B cell (primary cell): Measurements from ENCODE around the gene TAPBPL. TPM values are rescaled to one million over a fixed set of nuclear protein-coding genes. Genes with fewer than 3 reads are reported as not detected.
"Not testable (repeated sequence)": the region's sequence is repeated elsewhere in the genome, so short reads cannot be mapped to it uniquely, and the experiment has no call there.

ENCODE experiments used
- ATAC-seq: fragments of 200-7000 bp; cut with Tn5 transposase; one replicate; pipeline ENCODE4 v1.10.0; 2021; ENCODE audit warnings: low read depth, mild to moderate bottlenecking, moderate number of reproducible peaks, moderate library complexity
- CTCF ChIA-PET: fragments of 350-600 bp; sonication (Branson Sonifier 250); formaldehyde crosslinking; loops from one replicate; lab custom pipeline; 2021; ENCODE audit warnings: antibody characterized with exemption, inconsistent platforms; lab: Charles Lee
- POLR2A ChIA-PET: fragments of 350-600 bp; sonication (Branson Sonifier 250); formaldehyde crosslinking; loops from one replicate; lab custom pipeline; 2021; ENCODE audit warnings: antibody characterized with exemption; lab: Charles Lee
- DNase-seq: peaks from one replicate; pipeline ENCODE4 v3.0.0; 2013
- H2AFZ ChIP-seq: 2 replicates; pipeline ENCODE4 v1.6.1; 2012; ENCODE audit warnings: mild to moderate bottlenecking, low read depth, low read length; ENCODE audit not compliant: insufficient read depth, poor library complexity, severe bottlenecking
- H3K27ac ChIP-seq, 2 donors: 1 replicate in 1 of 2; 2 replicates in 1 of 2; pipeline ENCODE4 v1.5.1; 2012 to 2013; ENCODE audit warnings: low read length in 2 of 2, mild to moderate bottlenecking in 2 of 2, moderate library complexity in 1 of 2
- H3K27me3 ChIP-seq, 4 experiments: fragments of 200-600 bp in 1 of 4; sonication (generic) in 1 of 4; replicated peaks in 1 of 4; 1 replicate in 2 of 4; 2 replicates in 2 of 4; pipeline versions ENCODE4 v1.6.1 to v1.7.0; 2013 to 2016; ENCODE audit warnings: low read length in 3 of 4, mild to moderate bottlenecking in 2 of 4, mixed read lengths in 1 of 4, moderate library complexity in 1 of 4; ENCODE audit not compliant: insufficient read depth in 4 of 4, control insufficient read depth in 3 of 4; ENCODE audit errors: control extremely low read depth in 1 of 4
- H3K36me3 ChIP-seq, 2 experiments: replicated peaks in 1 of 2; 1 replicate in 1 of 2; 2 replicates in 1 of 2; pipeline versions ENCODE4 v1.6.1 to v1.7.1; 2013; ENCODE audit warnings: low read length in 1 of 2; ENCODE audit not compliant: insufficient read depth in 2 of 2, control insufficient read depth in 1 of 2; ENCODE audit errors: control extremely low read depth in 1 of 2, extremely low read depth in 1 of 2
- H3K4me1 ChIP-seq, 2 donors: fragments of 200-600 bp in 1 of 2; sonication (generic) in 1 of 2; 1 replicate in 1 of 2; 2 replicates in 1 of 2; pipeline versions ENCODE4 v1.5.1 to v1.6.1; 2013 to 2017; ENCODE audit warnings: low read length in 2 of 2; ENCODE audit not compliant: control insufficient read depth in 2 of 2, insufficient read depth in 2 of 2
- H3K4me2 ChIP-seq: replicated peaks from 2 replicates; pipeline ENCODE3; 2012; ENCODE audit warnings: mild to moderate bottlenecking, low read depth, low read length; ENCODE audit not compliant: poor library complexity, severe bottlenecking
- H3K4me3 ChIP-seq, 5 experiments: fragments of 200-600 bp in 1 of 5; sonication (generic) in 1 of 5; 1 replicate in 3 of 5; 2 replicates in 2 of 5; pipeline versions ENCODE4 v1.5.1 to v1.7.0; 2011 to 2016; ENCODE audit warnings: low read length in 4 of 5, mild to moderate bottlenecking in 4 of 5, low read depth in 2 of 5, control low read depth in 1 of 5, moderate library complexity in 1 of 5; ENCODE audit not compliant: insufficient read depth in 1 of 5; ENCODE audit errors: control extremely low read depth in 1 of 5, extremely low read depth in 1 of 5
- H3K79me2 ChIP-seq: fragments of 200-600 bp; sonication (generic); one replicate; pipeline ENCODE4 v1.6.0; 2016; ENCODE audit warnings: low read length; ENCODE audit not compliant: control insufficient read depth, insufficient read depth
- H3K9ac ChIP-seq: fragments of 200-600 bp; sonication (generic); 2 replicates; pipeline ENCODE4 v1.6.1; 2017; ENCODE audit warnings: mild to moderate bottlenecking, low read length, moderate library complexity
- H3K9me3 ChIP-seq, 3 donors: one replicate each; pipeline versions ENCODE4 v1.6.1 to v1.7.1; 2013; ENCODE audit warnings: low read length in 2 of 3; ENCODE audit not compliant: control insufficient read depth in 2 of 3, insufficient read depth in 1 of 3; ENCODE audit errors: control extremely low read depth in 1 of 3
- H4K20me1 ChIP-seq: 2 replicates; pipeline ENCODE4 v1.6.0; 2012; ENCODE audit warnings: mild to moderate bottlenecking, low read length; ENCODE audit not compliant: insufficient read depth, control insufficient read depth, poor library complexity, severe bottlenecking
- H3K27ac Mint-ChIP-seq: one replicate; pipeline ENCODE4 v1.8.0; 2021; ENCODE audit warnings: mixed read lengths
- H3K27me3 Mint-ChIP-seq: one replicate; pipeline ENCODE4 v1.8.0; 2021; ENCODE audit warnings: mixed read lengths
- H3K4me1 Mint-ChIP-seq: one replicate; pipeline ENCODE4 v1.8.0; 2021; ENCODE audit warnings: mixed read lengths
- H3K4me3 Mint-ChIP-seq: one replicate; pipeline ENCODE4 v1.8.0; 2021; ENCODE audit warnings: mixed read lengths
- H3K9me3 Mint-ChIP-seq: one replicate; pipeline ENCODE4 v1.8.0; 2022; ENCODE audit warnings: mixed read lengths; ENCODE audit not compliant: insufficient read depth
- CTCF ChIP-seq: fragments of 200-600 bp; IDR thresholded peaks from one replicate; pipeline ENCODE4 v1.8.0; 2022; ENCODE audit warnings: antibody characterized with exemption, mild to moderate bottlenecking
- EZH2 ChIP-seq: IDR thresholded peaks from 2 replicates; pipeline ENCODE4 v1.6.1; 2012; ENCODE audit warnings: borderline replicate concordance, low read depth, mild to moderate bottlenecking, moderate library complexity, low read length; ENCODE audit not compliant: insufficient read depth, poor library complexity, severe bottlenecking
- WGBS: methylation state at CpG from one replicate; pipeline ENCODE4 v1.1.5; 2013; ENCODE audit warnings: missing lambda C conversion rate; ENCODE audit not compliant: insufficient coverage; 5-methylcytosine and 5-hydroxymethylcytosine counted together
- intact Hi-C: fragments of 100-400 bp; cut with micrococcal nuclease; formaldehyde crosslinking; loops from one replicate; pipeline ENCODE4 v1.10.0; 2022
- polyA plus RNA-seq: library from polyadenylated mRNA; depleted of rRNA; stranded (reverse); fragments of >200 nt; gene quantifications from 2 replicates; pipeline ENCODE4 v1.2.3, GENCODE V29; 2012
- total RNA-seq, 2 donors: library from RNA; stranded (reverse); fragments of 120-200 nt in 1 of 2; gene quantifications; 1 replicate in 1 of 2; 2 replicates in 1 of 2; pipeline versions ENCODE4 v1.2.3 to v1.2.4, GENCODE V29; 2013 to 2022

TAPBPL gene
- total and polyA plus RNA-seq, 2 donors (not counting 1 experiment from before 2014, with no cell fraction given) = 80.5 to 103 TPM

GRCh38 chr12:6466184-6466573 is 14.3 kb downstream of the TAPBPL start:
- peaks cover 85% of the 10 kb centered on the region for H3K4me1 Mint-ChIP-seq
- Histone ChIP-seq H3K4me3 (no peak overlapping the region), H3K79me2 (peaks cover 55% of the 10 kb centered on the region), H3K9ac (no peak overlapping the region), H3K4me2 (no peak overlapping the region), H3K27me3 (no peaks in the 10 kb centered on the region), H3K36me3 (peaks cover 4 to 44% of the 10 kb centered on the region in 2 experiments), H4K20me1 (peaks cover 19% of the 10 kb centered on the region), H3K9me3 (no peaks in the 10 kb centered on the region), H3K27ac (peak overlapping the region; percentile 7 to 13), H2AFZ (no peak overlapping the region), H3K4me1 (peaks cover 57 to 84% of the 10 kb centered on the region in 2 donors)
- intact Hi-C loops = loop anchor here (10.0 kb wide), 1 partner anchor 131 kb away; no protein-coding TSS in a partner anchor
- H3K4me3 Mint-ChIP-seq = no peak overlapping the region
- POLR2A ChIA-PET = interaction anchor here (0.6 to 2.2 kb wide), 5 partner anchors 20 to 148 kb away, joined by 3 to 33 read pairs (median 4); partner anchors contain the start of gene MRPL51
- H3K27me3 Mint-ChIP-seq = no peaks in the 10 kb centered on the region
- no peaks in the 10 kb centered on the region for H3K9me3 Mint-ChIP-seq
- CTCF ChIA-PET = interaction anchor here (0.6 to 8.9 kb wide), 30 partner anchors 9 to 478 kb away, joined by 3 to 383 read pairs (median 6); partner anchors contain the start of genes CD27, GAPDH, IFFO1 and MRPL51
- DNase-seq (no peak), ATAC-seq (no peak)
- TF ChIP-seq CTCF = no peak
- TF ChIP-seq EZH2 = no peak
- peak overlapping the region; percentile 68 for H3K27ac Mint-ChIP-seq
- WGBS = 59% methylated on average over 2 of the region's 5 CpGs

- intact Hi-C loops = loop anchor here (10.0 kb wide), 1 partner anchor 132 kb away; no protein-coding TSS in a partner anchor
- peaks cover 55% of the 10 kb centered on the region for H3K79me2 ChIP-seq
- H3K36me3 ChIP-seq = peaks cover 4 to 43% of the 10 kb centered on the region in 2 experiments
- not testable (repeated sequence) for H2AFZ ChIP-seq, ATAC-seq, H3K27me3 ChIP-seq, H3K9ac ChIP-seq, H3K9me3 ChIP-seq, H3K4me3 ChIP-seq, H3K27me3 Mint-ChIP-seq, DNase-seq, H3K4me2 ChIP-seq, H3K9me3 Mint-ChIP-seq, H3K4me3 Mint-ChIP-seq
- H4K20me1 ChIP-seq = peaks cover 19% of the 10 kb centered on the region
- H3K4me1 ChIP-seq = peaks cover 54 to 81% of the 10 kb centered on the region in 2 donors
- WGBS = 93% methylated on average over 3 of the region's 4 CpGs
- ChIA-PET CTCF (interaction anchor here (1.2 to 8.9 kb wide), 15 partner anchors 10 to 478 kb away, joined by 3 to 383 read pairs (median 14); partner anchors contain the start of genes CD27, GAPDH, IFFO1 and TAPBPL), POLR2A (interaction anchor here (1.0 to 2.2 kb wide), 2 partner anchors 42 to 71 kb away, joined by 3 to 33 read pairs; no protein-coding TSS in a partner anchor)
- Mint-ChIP-seq H3K27ac (peak overlapping the region; percentile 68), H3K4me1 (peaks cover 82% of the 10 kb centered on the region)
- H3K27ac ChIP-seq = peak overlapping the region in 1 of 2 donors; percentile 13
These were observed 14.9 kb downstream of the TAPBPL start for GRCh38 chr12:6466751-6467150.

- H3K9ac ChIP-seq, POLR2A ChIA-PET, DNase-seq, H3K27me3 Mint-ChIP-seq, H3K27me3 ChIP-seq, ATAC-seq, H3K4me3 ChIP-seq, H3K9me3 Mint-ChIP-seq, H3K9me3 ChIP-seq, H3K27ac ChIP-seq, H3K4me2 ChIP-seq, H2AFZ ChIP-seq: not testable (repeated sequence)
- CTCF ChIA-PET = interaction anchor here (0.7 to 6.0 kb wide), 4 partner anchors 16 to 70 kb away, joined by 3 to 67 read pairs (median 6); partner anchors contain the start of gene TAPBPL
- WGBS = 98% methylated on average over 7 of the region's 9 CpGs
- intact Hi-C loops = loop anchor here (10.0 kb wide), 1 partner anchor 133 kb away; no protein-coding TSS in a partner anchor
- Mint-ChIP-seq H3K4me3 (peak overlapping the region; percentile 90), H3K27ac (peak overlapping the region; percentile 68), H3K4me1 (peaks cover 72% of the 10 kb centered on the region)
- Histone ChIP-seq H3K79me2 (peaks cover 55% of the 10 kb centered on the region), H3K4me1 (peaks cover 44 to 72% of the 10 kb centered on the region in 2 donors), H3K36me3 (peaks cover 4 to 36% of the 10 kb centered on the region in 2 experiments), H4K20me1 (peaks cover 19% of the 10 kb centered on the region)
These were observed 15.9 kb downstream of the TAPBPL start for GRCh38 chr12:6467571-6468282.
